H1 (cell line): ENCODE results near the gene PER2. TPM values are rescaled to one million over a fixed set of nuclear protein-coding genes. Genes with fewer than 3 reads are reported as not detected.

Experiments
- CTCF ChIA-PET: fragments of 300-600 bp; sonication (Branson Sonifier 250); formaldehyde crosslinking; loops from one replicate; lab custom pipeline; 2021; ENCODE audit not compliant: partially characterized antibody; lab: Charles Lee
- POLR2A ChIA-PET: fragments of 300-600 bp; sonication (Branson Sonifier 250); formaldehyde crosslinking; loops from one replicate; lab custom pipeline; 2021; ENCODE audit warnings: inconsistent platforms; ENCODE audit not compliant: partially characterized antibody; lab: Charles Lee
- DNase-seq, 2 experiments: peaks; one replicate each; pipeline versions ENCODE4 v3.0.0 to v3.0.0-alpha.2; 2010 to 2022; ENCODE audit warnings: low spot score in 2 of 2, low read depth in 1 of 2, mixed read lengths in 1 of 2
- FAIRE-seq: peaks from 2 replicates; lab custom pipeline; 2011; peaks lifted over from hg19 to GRCh38; lab: Jason Lieb, UNC
- H2AFZ ChIP-seq: 2 replicates; pipeline ENCODE4 v1.8.1; 2012; ENCODE audit warnings: low read length, inconsistent platforms
- H2AK5ac ChIP-seq: 2 replicates; pipeline ENCODE4 v1.6.1; 2013; ENCODE audit warnings: low read depth, low read length
- H2BK120ac ChIP-seq: replicated peaks from 2 replicates; pipeline ENCODE3; 2013; ENCODE audit warnings: low read depth, low read length, inconsistent platforms
- H2BK12ac ChIP-seq: 2 replicates; pipeline ENCODE4 v1.6.1; 2013; ENCODE audit warnings: low read depth, low read length
- H2BK15ac ChIP-seq: 2 replicates; pipeline ENCODE4 v1.6.1; 2013; ENCODE audit warnings: low read length
- H2BK20ac ChIP-seq: 2 replicates; pipeline ENCODE4 v1.6.1; 2013; ENCODE audit warnings: low read length
- H2BK5ac ChIP-seq: 2 replicates; pipeline ENCODE4 v1.6.1; 2013; ENCODE audit warnings: low read depth, low read length
- H3K14ac ChIP-seq: 2 replicates; pipeline ENCODE4 v1.6.1; 2013; ENCODE audit warnings: inconsistent platforms; ENCODE audit not compliant: insufficient read length
- H3K18ac ChIP-seq: 2 replicates; pipeline ENCODE4 v1.6.1; 2013; ENCODE audit warnings: low read length; ENCODE audit errors: extremely low read depth
- H3K23ac ChIP-seq: 2 replicates; pipeline ENCODE4 v1.6.1; 2013; ENCODE audit warnings: inconsistent platforms; ENCODE audit not compliant: insufficient read length
- H3K23me2 ChIP-seq: 2 replicates; pipeline ENCODE4 v1.6.1; 2013; ENCODE audit warnings: low read depth, low read length
- H3K27ac ChIP-seq: 2 replicates; pipeline ENCODE4 v1.6.1; 2011; ENCODE audit warnings: low read depth, low read length, inconsistent platforms
- H3K27me3 ChIP-seq, 4 experiments: replicated peaks in 1 of 4; 1 replicate in 1 of 4; 2 replicates in 3 of 4; pipeline versions ENCODE4 v1.6.1 to v1.8.1; 2011 to 2013; ENCODE audit warnings: low read length in 3 of 4, mild to moderate bottlenecking in 3 of 4, inconsistent platforms in 2 of 4, mixed read lengths in 2 of 4, moderate library complexity in 1 of 4; ENCODE audit not compliant: control insufficient read depth in 3 of 4, insufficient read depth in 3 of 4; ENCODE audit errors: extremely low read depth in 1 of 4
- H3K36me3 ChIP-seq, 4 experiments: 2 replicates each; pipeline versions ENCODE4 v1.6.1 to v1.8.1; 2011 to 2013; ENCODE audit warnings: mild to moderate bottlenecking in 4 of 4, low read length in 3 of 4, moderate library complexity in 2 of 4, control low read depth in 1 of 4, inconsistent platforms in 1 of 4; ENCODE audit not compliant: insufficient read depth in 4 of 4, control insufficient read depth in 2 of 4
- H3K4ac ChIP-seq: replicated peaks from 2 replicates; pipeline ENCODE3; 2013; ENCODE audit warnings: low read length, low read depth, mixed read lengths, inconsistent platforms; ENCODE audit not compliant: insufficient read length
- H3K4me1 ChIP-seq, 4 experiments: replicated peaks in 1 of 4; 1 replicate in 1 of 4; 2 replicates in 3 of 4; pipeline versions ENCODE4 v1.6.1 to v1.8.1; 2011 to 2013; ENCODE audit warnings: low read length in 3 of 4, inconsistent platforms in 2 of 4, mixed read lengths in 1 of 4; ENCODE audit not compliant: insufficient read depth in 4 of 4, control insufficient read depth in 3 of 4
- H3K4me2 ChIP-seq, 2 experiments: 2 replicates each; pipeline versions ENCODE4 v1.6.1 to v1.8.1; 2011 to 2013; ENCODE audit warnings: low read depth in 2 of 2, low read length in 2 of 2, control low read depth in 1 of 2, inconsistent platforms in 1 of 2, mild to moderate bottlenecking in 1 of 2; ENCODE audit not compliant: insufficient read depth in 1 of 2
- H3K4me3 ChIP-seq, 4 experiments: fragments of 200-600, 300-600 bp in 1 of 4; sonication (generic), shearing (Covaris generic), sonication (Bioruptor Twin) in 1 of 4; 2 replicates each; pipeline versions ENCODE4 v1.5.1 to v1.8.1; 2011 to 2016; ENCODE audit warnings: low read length in 4 of 4, low read depth in 3 of 4, control low read depth in 2 of 4, inconsistent platforms in 2 of 4, mild to moderate bottlenecking in 2 of 4, mixed read lengths in 1 of 4, moderate library complexity in 1 of 4; ENCODE audit not compliant: insufficient read depth in 2 of 4; ENCODE audit errors: extremely low read depth in 1 of 4
- H3K56ac ChIP-seq: replicated peaks from 2 replicates; pipeline ENCODE3; 2013; ENCODE audit warnings: low read depth, mild to moderate bottlenecking, mixed read lengths, low read length, inconsistent platforms; ENCODE audit not compliant: insufficient read length
- H3K79me1 ChIP-seq: 2 replicates; pipeline ENCODE4 v1.6.1; 2013; ENCODE audit warnings: low read depth, low read length, control low read depth
- H3K79me2 ChIP-seq, 2 experiments: 2 replicates each; pipeline versions ENCODE4 v1.6.1 to v1.8.1; 2012 to 2013; ENCODE audit warnings: low read length in 2 of 2, mild to moderate bottlenecking in 2 of 2, inconsistent platforms in 1 of 2; ENCODE audit not compliant: insufficient read depth in 2 of 2, control insufficient read depth in 1 of 2
- H3K9ac ChIP-seq, 4 experiments: replicated peaks in 1 of 4; 1 replicate in 1 of 4; 2 replicates in 3 of 4; pipeline versions ENCODE4 v1.6.1 to v1.8.1; 2011 to 2013; ENCODE audit warnings: low read depth in 3 of 4, low read length in 3 of 4, control low read depth in 2 of 4, mild to moderate bottlenecking in 2 of 4, moderate library complexity in 2 of 4, inconsistent platforms in 1 of 4; ENCODE audit errors: extremely low read depth in 1 of 4
- H3K9me3 ChIP-seq, 2 experiments: 2 replicates each; pipeline versions ENCODE4 v1.6.1 to v1.8.1; 2012 to 2013; ENCODE audit warnings: mild to moderate bottlenecking in 2 of 2, moderate library complexity in 2 of 2, control low read depth in 1 of 2, inconsistent platforms in 1 of 2, low read depth in 1 of 2, low read length in 1 of 2, mixed read lengths in 1 of 2; ENCODE audit not compliant: insufficient read depth in 2 of 2
- H4K20me1 ChIP-seq, 2 experiments: replicated peaks in 1 of 2; 2 replicates each; pipeline versions ENCODE3 to v1.8.1; 2011 to 2013; ENCODE audit warnings: inconsistent platforms in 2 of 2, low read length in 2 of 2, mild to moderate bottlenecking in 1 of 2; ENCODE audit not compliant: insufficient read depth in 2 of 2, control insufficient read depth in 1 of 2
- H4K5ac ChIP-seq: 2 replicates; pipeline ENCODE4 v1.6.1; 2013; ENCODE audit warnings: low read length, low read depth, mixed read lengths, inconsistent platforms; ENCODE audit not compliant: insufficient read length
- H4K8ac ChIP-seq: 2 replicates; pipeline ENCODE4 v1.8.0; 2013; ENCODE audit warnings: mild to moderate bottlenecking, moderate library complexity, low read length, inconsistent platforms; ENCODE audit not compliant: insufficient read depth; ENCODE audit errors: extremely low read depth
- H4K91ac ChIP-seq: replicated peaks from 2 replicates; pipeline ENCODE3; 2013; ENCODE audit warnings: low read length, mixed read lengths, inconsistent platforms; ENCODE audit not compliant: insufficient read length
- CEBPB ChIP-seq: IDR thresholded peaks from 2 replicates; pipeline ENCODE4 v1.6.1; 2012; ENCODE audit warnings: low read depth, low read length
- EZH2 ChIP-seq: fragments of 200-600 bp; sonication (generic); IDR thresholded peaks from 2 replicates; pipeline ENCODE4 v1.7.1; 2012; ENCODE audit warnings: low read depth, mild to moderate bottlenecking, moderate library complexity, low read length, inconsistent platforms; ENCODE audit not compliant: severe bottlenecking
- FOSL1 ChIP-seq: IDR thresholded peaks from 2 replicates; pipeline ENCODE4 v1.6.1; 2011; ENCODE audit warnings: mild to moderate bottlenecking, low read depth, low read length, moderate library complexity; ENCODE audit not compliant: insufficient read depth
- SIN3A ChIP-seq, 2 experiments: IDR thresholded peaks in 1 of 2; conservative IDR thresholded peaks in 1 of 2; 2 replicates each; pipeline ENCODE4 v1.6.1; 2011 to 2012; ENCODE audit warnings: low read length in 2 of 2, improper control_type of control experiment in 1 of 2, low read depth in 1 of 2, mild to moderate bottlenecking in 1 of 2
- SP1 ChIP-seq: IDR thresholded peaks from 2 replicates; pipeline ENCODE4 v1.6.1; 2011; ENCODE audit warnings: low read depth, low read length
- TAF1 ChIP-seq: IDR thresholded peaks from 2 replicates; pipeline ENCODE4 v1.6.1; 2011; ENCODE audit warnings: mild to moderate bottlenecking, low read depth, low read length
- TEAD4 ChIP-seq: IDR thresholded peaks from 2 replicates; pipeline ENCODE4 v1.6.1; 2012; ENCODE audit warnings: low read depth, low read length, inconsistent platforms, mixed read lengths
- USF2 ChIP-seq: IDR thresholded peaks from 2 replicates; pipeline ENCODE4 v1.6.1; 2011; ENCODE audit warnings: low read length, improper control_type of control experiment
- WGBS, 2 experiments: shearing (Covaris generic) in 1 of 2; methylation state at CpG; one replicate each; pipeline versions ENCODE4 v1.1.6 to v1.1.7; 2013 to 2015; ENCODE audit warnings: low lambda C conversion rate in 2 of 2, mixed read lengths in 2 of 2, inconsistent platforms in 1 of 2, low coverage in 1 of 2, missing lambda C conversion rate in 1 of 2; ENCODE audit not compliant: insufficient replicate concordance in 2 of 2, insufficient coverage in 1 of 2, insufficient read length in 1 of 2; ENCODE audit errors: extremely low coverage in 1 of 2, missing lambda C conversion rate in 1 of 2; 5-methylcytosine and 5-hydroxymethylcytosine counted together
- polyA plus RNA-seq, 7 experiments: library from polyadenylated mRNA; depleted of rRNA in 3 of 7; stranded (reverse) in 5 of 7; unstranded in 2 of 7; fragments of >200 nt in 5 of 7; fragments of 200-250 nt in 2 of 7; gene quantifications; 1 replicate in 5 of 7; 2 replicates in 1 of 7; 4 replicates in 1 of 7; pipeline versions ENCODE4 v1.2.1 to v1.2.3, GENCODE V29; 2011 to 2013; ENCODE audit warnings: missing spikeins in 2 of 7, mixed read lengths in 2 of 7
- total RNA-seq: library from RNA; stranded (reverse); fragmentation: NEBNext Ultra II Directional; extraction: Animal tissue kit (Norgen Biotek cat#: 25700); gene quantifications from 2 replicates; pipeline ENCODE4 v1.2.1, GENCODE V29; 2021

The PER2 gene
- total and polyA plus RNA-seq, 2 of the 8 experiments (the other 6 are each of a cell fraction or from before 2014, with no cell fraction given), result 0.91 to 5.5 TPM

- ChIA-PET POLR2A (interaction anchor here (0.6 kb wide), 1 partner anchor 78 kb away, joined by 3 read pairs; no protein-coding TSS in a partner anchor), CTCF (interaction anchor here (0.6 to 1.0 kb wide), 3 partner anchors 9 to 1364 kb away, joined by 3 to 4 read pairs (median 3); no protein-coding TSS in a partner anchor)
- no peaks in the 10 kb centered on the region; the same call in 1 of the 2 replicates for H3K79me1 ChIP-seq
- no peak overlapping the region for H2AK5ac ChIP-seq
- no peak overlapping the region for H2BK120ac ChIP-seq
- no peaks in the 10 kb centered on the region for H3K23me2 ChIP-seq
- no peak overlapping the region for H3K14ac ChIP-seq
- H3K4me3 ChIP-seq, result no peak overlapping the region
- no peak overlapping the region for H2BK5ac ChIP-seq
- TF ChIP-seq EZH2, result no peak
- no peak for TF ChIP-seq SIN3A (conservative IDR thresholded peaks at IDR 0.05 in 1 of 2, IDR thresholded peaks at IDR 0.05 in 1 of 2; ENCODE audit: low read depth in 1 of 2, low read length in 2 of 2)
- no peak for TF ChIP-seq USF2
- no peak for TF ChIP-seq TEAD4
- TF ChIP-seq FOSL1, result no peak
- no peak for TF ChIP-seq TAF1
- TF ChIP-seq SP1, result no peak
- no peak for TF ChIP-seq CEBPB
- H3K4ac ChIP-seq, result no peak overlapping the region
- H4K5ac ChIP-seq, result no peak overlapping the region
- no peak overlapping the region for H3K56ac ChIP-seq
- H3K23ac ChIP-seq, result no peak overlapping the region
- H3K27me3 ChIP-seq, result no peaks in the 10 kb centered on the region
- H2AFZ ChIP-seq, result no peak overlapping the region
- no peak overlapping the region for H3K18ac ChIP-seq
- WGBS, 2 experiments, result 89% methylated on average over 3 of the region's 3 CpGs; no CpG with 5 or more reads in 1 of the 2 experiments
- H3K79me2 ChIP-seq, result no peaks in the 10 kb centered on the region
- no peaks in the 10 kb centered on the region for H3K4me1 ChIP-seq
- no peak overlapping the region for H4K8ac ChIP-seq
- no peaks in the 10 kb centered on the region for H3K9me3 ChIP-seq
- H3K36me3 ChIP-seq, result peaks cover 0 to 20% (median under 1%) of the 10 kb centered on the region in 4 experiments; a peak in 3 of 8 replicates
- FAIRE-seq (no peak), DNase-seq (no peak)
- H4K91ac ChIP-seq, result no peak overlapping the region
- no peak overlapping the region for H3K4me2 ChIP-seq
- no peak overlapping the region for H2BK12ac ChIP-seq
- H4K20me1 ChIP-seq, result peaks cover 0 to 4% of the 10 kb centered on the region in 2 experiments
- no peak overlapping the region for H2BK15ac ChIP-seq
- H2BK20ac ChIP-seq, result no peak overlapping the region
- no peak overlapping the region for H3K9ac ChIP-seq
- no peak overlapping the region for H3K27ac ChIP-seq
Observed at GRCh38 chr2:238327751-238328150, 39.3 kb upstream of the PER2 start.
